Measurements from ENCODE around the gene PRR29.

- no peak for TF ChIP-seq POLR2AphosphoS5 (IDR thresholded peaks at IDR 0.05; ENCODE audit: low read depth, low read length)
- TF ChIP-seq POLR2A (IDR thresholded peaks at IDR 0.05; ENCODE audit: low read depth, low read length) = no peak
Measured at GRCh38 chr17:64024781-64025731, 26.9 kb downstream of the PRR29 start.
